ENCODE results near the gene RGS7.
"Not testable (repeated sequence)": the region's sequence is repeated elsewhere in the genome, so short reads cannot be mapped to it uniquely, and the experiment has no call there.

Gene RGS7

DNA sequence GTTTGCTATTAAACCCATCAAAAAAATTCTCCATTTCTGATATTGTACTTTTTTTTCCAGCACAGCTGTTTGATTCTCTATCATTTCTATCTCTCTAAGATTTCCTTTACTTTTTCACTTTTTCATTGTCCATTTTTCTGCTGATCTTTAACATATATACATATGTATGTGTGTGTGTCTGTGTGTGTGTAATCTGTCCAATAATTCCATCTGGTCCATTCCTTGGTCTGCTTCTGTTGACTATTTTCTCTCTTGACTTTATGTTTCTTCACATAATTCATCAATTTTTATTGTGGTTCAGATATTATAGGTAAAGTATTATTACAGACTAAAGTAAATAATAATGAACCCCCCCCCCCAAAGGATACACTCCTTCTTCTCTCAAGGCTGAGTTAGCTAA lies 84.2 kb downstream of the RGS7 start:
- FAIRE-seq (no peak), DNase-seq (ENCODE audit: low spot score) (no peak)

DNA sequence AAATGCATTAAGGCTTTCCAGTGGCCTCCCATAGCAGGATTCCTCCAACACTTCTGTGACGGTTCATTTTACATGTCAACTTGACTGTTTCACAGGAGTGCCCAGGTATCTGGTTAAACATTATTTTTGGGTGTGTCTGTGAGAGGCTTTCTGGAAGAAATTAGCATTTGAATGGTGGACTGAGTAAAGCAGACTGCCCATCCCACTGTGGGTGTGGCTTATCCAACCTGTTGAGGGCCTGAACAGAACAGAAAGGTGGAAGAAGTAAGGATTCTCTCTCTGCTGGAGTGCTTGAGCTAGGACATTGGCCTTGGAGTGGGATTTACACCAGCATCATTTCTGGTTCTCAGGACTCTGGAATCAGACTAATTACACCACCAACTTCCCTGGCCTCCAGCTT lies 85.6 kb downstream of the RGS7 start:
- DNase-seq (ENCODE audit: low spot score) = no peak
- no peak for FAIRE-seq

DNA sequence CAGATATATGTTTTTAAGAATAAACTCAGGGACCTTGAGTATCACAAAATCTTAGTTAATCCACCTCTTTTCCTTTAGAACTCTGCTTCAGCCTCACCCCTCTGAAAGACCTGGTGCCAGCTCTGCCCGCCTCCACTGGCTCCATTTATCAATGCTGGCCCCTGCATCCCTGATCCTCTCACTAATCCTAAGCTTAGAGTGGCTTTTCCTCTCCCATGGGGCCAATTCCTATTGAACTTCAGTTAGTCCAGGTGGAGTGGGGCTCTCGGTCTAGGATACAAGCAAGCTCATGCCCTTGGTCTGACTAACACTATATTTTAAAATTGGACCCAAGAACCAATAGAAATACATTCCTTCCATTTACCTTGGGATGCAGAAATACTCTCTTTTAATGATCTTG lies 87.0 kb downstream of the RGS7 start:
- DNase-seq (ENCODE audit: low spot score) = no peak
- FAIRE-seq = no peak

DNA sequence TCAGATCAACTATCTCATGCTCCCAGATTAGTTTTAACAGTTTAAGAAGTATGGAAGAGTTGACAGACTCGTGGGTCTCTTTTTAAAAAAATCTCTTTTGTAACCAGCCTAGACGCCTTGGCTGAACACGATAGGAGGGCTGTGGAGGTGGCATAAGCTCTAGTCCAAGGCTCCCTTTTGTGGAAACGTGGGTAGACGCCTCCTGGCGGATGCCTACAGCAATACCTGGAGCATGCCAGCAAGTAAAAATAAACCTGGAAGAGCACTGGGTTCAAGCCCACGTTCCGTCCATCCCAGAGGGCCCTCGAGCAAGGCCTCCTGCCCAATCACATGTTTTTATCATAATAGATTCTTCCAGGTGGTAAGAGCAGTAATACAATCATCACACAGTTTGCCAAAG lies 87.9 kb downstream of the RGS7 start:
- FAIRE-seq (no peak), DNase-seq (ENCODE audit: low spot score) (no peak)

DNA sequence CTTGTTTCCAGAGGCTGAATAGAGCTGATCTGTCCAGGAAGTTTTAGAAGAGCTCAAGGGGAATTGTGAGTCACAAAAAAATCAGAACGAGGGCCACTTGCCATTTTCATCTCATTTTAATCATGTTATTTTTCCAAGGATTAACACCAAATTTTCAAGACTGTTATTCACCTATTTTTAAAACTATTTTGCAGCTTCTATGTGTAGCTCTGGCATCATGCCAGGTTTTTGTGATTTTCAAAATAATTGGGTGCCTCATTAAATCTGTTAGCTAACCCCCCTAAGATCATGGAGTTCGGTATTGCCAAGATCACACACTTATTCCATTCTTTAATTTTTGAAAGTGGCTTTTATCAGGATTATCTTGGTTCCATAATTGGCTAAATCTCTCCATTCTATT lies 90.9 kb downstream of the RGS7 start:
- FAIRE-seq = no peak

DNA sequence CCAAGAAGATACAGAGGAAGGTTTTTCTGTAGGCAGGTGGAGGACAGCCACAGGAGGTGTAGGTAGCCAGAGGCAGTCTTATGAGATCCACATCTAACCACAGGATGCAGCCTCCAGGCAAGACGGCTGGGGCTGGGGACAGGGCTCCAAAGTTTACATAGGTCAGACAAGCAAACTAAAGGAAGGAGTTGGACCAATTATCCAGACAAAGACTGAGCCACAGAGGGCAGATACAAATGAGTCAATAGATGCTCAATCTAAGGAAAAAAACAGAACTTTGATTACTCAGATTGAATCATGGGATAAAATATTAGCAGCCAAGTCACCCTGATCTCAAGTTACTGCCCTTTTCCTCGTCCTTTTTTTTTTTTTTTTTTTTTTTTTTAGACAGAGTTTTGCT lies 91.6 kb downstream of the RGS7 start:
- no peak for FAIRE-seq
- DNase-seq (ENCODE audit: low spot score) = no peak

More for the DNA sequence above, 90.9 kb downstream of the RGS7 start:
- no peak for DNase-seq (ENCODE audit: low spot score)

DNA sequence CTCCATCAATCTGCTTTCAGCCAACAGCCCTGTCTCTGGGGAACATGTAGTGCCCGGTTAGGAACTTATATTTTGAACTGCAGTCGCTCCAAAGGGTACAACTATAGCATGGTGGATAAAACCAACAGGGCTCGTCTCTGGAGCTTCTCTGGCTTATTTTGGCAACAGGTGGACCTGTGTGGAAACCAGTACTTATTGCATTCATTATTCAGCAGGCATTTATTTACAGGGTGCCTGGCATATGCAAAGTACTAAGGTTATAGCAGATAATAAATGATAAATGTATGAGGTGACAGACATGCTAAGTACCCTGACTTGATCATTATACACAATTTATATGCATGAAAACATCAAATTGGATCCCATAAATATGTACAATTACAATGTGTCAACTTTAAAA lies 93.7 kb downstream of the RGS7 start:
- no peak for FAIRE-seq
- no peak for DNase-seq (ENCODE audit: low spot score)

DNA sequence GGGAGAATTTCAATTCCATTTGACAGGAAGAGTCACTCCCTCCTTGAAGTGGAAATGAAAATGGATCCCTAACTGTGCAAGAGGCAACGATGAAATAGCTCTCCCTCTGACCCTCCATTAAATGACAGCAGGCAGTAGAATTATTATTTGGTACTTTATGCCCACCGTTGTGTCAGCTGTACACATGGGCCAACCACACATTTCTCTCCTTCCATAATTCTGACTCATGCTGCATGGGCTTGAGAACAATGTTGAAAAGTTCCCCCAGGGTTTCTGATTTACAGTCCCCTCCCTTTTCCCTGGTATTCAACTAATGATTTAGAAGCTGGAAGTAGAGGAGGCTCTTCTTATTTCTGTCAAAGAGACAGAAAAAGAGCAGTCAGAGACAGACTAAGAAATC lies 103.5 kb downstream of the RGS7 start:
- FAIRE-seq (no peak), DNase-seq (ENCODE audit: low spot score) (no peak)

DNA sequence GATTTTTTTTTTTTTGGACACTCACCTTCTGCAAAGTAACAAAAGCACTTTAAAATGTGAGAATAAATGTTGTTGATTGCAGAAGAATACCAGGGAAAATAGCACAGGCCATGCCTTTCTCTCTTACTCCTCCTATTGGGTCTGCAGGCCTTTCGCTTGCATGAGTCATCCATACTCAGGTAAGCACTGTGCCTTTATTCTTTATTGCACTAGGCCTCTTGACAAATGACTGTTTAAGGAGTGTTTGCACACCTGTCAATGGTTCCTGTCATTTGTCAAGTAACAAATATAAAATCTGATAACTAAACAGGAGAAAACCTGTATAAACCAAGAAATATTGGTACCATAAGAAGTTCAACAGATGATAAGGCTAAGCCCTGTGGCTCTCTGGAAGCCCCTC lies 106.5 kb downstream of the RGS7 start:
- FAIRE-seq (no peak), DNase-seq (ENCODE audit: low spot score) (no peak)

DNA sequence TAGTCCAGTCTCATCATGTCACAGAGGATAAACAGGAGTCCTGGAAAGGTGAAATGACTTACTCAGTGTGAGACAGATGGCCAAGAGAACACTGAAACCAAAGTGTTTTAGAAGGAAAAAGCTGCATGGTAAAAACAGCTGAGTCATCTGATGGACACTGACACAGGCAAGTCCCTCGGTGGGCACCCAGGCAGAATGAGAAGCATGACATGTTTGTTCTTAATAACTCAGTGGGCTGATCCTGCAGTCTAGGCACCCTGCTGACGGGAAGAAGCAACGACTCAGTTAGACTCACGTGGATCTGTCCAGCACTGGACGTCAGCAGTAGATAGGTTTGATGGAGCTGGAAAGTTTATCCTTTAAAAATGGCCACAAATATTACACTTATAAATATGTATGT lies 116.9 kb downstream of the RGS7 start:
- no peak for FAIRE-seq

DNA sequence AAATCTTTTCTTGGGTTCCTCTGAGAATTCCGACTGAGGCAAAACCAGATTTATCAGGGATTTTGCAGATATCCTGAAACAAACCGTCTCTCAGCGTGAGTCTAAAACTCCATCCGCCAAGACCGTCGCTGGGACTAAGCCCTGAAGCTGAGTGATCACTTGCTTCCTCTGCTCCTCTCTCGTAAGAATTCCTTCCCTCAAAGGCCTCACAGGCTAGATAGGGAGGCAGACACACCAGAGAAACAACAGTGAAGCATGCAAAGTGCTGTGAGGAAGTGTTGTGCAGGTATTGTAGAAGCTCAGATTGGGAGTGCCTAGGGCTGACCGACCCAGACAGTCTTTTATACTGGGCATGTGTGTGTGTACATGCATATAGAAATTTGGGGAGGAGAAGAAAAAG lies 119.1 kb downstream of the RGS7 start:
- no peak for FAIRE-seq
- no peak for DNase-seq (ENCODE audit: low spot score)

More for the DNA sequence above, 116.9 kb downstream of the RGS7 start:
- DNase-seq (ENCODE audit: low spot score) = no peak

DNA sequence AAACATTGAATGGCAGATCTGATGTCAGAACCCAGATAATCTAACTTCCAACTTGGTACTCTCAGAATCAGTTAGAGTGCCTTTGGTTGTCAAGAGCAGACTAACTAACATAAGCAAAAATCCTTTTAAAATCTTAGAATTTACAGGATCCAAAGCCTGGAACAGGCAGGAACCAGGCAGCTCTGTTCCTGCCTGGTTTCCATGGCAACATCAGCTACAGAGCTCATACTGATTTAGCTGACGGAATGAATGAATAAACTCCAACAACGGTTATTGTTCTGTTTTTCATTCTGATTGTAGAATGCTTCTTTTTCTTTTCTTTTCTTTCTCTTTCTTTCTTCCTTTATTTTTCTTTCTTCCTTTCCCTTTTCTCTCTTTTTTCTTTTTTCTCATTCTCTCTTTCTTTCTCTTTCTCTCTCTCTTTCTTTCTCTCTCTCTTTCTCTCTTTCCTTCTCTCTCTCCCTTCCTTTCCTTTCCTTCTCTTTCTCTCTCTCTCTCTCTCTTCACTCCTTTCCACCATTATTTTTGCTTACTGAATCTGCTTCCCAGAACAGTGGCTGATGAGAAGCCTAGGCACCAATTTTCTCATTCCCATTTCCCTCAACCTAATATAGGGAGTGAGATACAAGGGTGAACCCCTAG lies 121.6 kb downstream of the RGS7 start:
- DNase-seq (ENCODE audit: low spot score) (no peak), FAIRE-seq (no peak)

DNA sequence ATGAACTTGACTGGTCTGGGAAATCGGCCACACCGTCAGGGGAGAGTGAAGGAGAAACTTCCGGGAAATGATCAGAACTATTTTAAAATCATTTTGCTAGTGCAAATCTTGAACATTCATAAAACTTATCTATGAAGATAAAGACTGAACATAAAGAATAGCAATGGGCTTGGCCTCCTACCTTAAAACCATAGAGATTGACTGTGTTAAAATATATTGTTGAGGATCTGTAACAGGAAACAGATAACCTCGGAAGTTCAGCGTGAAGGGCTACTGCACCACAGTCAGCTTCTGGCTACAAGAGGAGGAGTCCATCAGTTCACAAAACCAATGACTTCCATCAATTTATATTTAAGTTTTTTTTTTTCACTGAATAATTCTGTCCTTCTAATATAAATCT lies 127.3 kb downstream of the RGS7 start:
- FAIRE-seq = no peak
- no peak for DNase-seq (ENCODE audit: low spot score)

DNA sequence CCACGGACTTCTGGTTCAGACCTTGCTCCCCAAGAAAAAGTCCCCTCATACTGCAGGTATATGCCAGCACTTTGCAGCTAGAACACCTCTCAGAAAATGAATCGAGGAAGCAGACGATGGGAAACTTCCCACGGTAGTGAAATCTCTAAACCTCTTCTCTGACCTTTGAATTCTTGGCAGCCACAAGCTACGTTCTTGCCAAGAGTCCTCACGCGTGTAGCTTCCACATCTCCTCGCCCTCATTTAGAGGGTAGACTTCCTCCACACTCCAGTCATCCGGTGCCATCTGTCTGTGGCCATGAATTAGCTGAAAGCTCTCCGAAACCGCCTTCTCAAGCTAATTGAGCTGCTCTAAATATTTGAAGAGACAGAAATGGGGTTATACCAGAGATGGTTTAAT lies 127.8 kb downstream of the RGS7 start:
- FAIRE-seq (no peak), DNase-seq (ENCODE audit: low spot score) (no peak)

DNA sequence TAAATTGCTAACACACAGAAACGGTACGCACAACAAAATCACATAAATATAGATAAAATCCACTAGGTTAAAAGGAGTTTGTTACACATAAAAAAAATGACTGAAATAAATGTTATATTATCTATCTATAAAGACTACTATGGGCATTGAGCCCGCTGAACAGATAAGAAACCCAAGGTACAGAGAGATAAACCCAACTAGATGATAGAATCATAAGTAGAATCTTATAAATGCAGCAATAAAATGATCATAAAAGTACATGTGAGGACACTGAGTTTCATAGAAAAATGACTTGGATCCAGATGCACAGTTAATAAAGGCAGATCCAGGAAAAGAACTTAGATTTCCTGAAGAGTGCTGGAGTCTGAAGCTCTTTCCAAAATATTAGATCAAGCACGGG lies 128.7 kb downstream of the RGS7 start:
- no peak for DNase-seq (ENCODE audit: low spot score)
- no peak for FAIRE-seq

DNA sequence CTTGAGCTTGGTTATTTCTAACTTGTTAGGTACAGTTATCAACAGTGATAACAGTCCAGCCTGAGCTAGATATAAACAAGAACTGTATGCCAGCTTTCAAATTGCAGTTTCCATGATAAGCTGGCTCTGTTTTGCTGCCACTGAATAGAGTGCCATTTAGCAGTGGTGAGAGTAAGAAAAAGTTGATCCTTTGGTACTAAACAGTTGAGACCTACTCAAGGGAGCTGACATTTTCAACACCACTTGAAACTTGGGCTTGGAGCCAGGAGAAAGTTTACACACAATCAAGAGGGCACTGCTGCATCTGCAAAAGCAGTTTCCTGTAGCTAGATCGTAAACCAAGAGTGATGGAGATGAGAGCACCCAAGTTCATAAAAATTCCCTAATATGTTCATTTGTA lies 131.3 kb downstream of the RGS7 start:
- FAIRE-seq = no peak
- DNase-seq (ENCODE audit: low spot score) = no peak

DNA sequence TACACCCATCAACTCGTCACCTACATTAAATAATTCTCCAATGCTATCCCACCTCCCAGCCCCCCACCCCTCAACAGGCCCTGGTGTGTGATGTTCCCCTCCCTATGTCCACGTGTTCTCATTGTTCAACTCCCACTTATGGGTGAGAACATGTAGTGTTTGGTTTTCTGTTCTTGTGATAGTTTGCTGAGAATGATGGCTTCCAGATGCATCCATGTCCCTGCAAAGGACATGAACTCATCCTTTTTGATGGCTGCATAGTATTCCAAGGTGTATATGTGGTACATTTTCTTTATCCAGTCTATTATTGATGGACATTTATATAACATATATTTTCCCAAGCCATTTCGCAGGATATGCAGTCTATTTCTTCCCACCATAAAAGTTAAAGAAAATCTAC lies 132.8 kb downstream of the RGS7 start:
- FAIRE-seq; DNase-seq (ENCODE audit: low spot score): not testable (repeated sequence)

DNA sequence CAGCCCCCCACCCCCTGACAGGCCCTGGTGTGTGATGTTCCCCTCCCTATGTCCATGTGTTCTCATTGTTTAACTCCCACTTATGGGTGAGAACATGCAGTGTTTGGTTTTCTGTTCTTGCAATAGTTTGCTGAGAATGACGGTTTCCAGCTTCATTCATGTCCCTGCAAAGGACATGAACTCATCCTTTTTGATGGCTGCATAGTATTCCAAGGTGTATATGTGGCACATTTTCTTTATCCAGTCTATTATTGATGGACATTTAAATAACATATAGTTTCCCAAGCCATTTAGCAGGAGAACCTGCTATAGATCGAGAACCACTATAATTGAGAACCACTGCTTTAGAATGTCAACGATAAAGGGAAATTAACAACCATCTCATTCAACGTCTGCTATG lies 134.2 kb downstream of the RGS7 start:
- FAIRE-seq; DNase-seq (ENCODE audit: low spot score): not testable (repeated sequence)

DNA sequence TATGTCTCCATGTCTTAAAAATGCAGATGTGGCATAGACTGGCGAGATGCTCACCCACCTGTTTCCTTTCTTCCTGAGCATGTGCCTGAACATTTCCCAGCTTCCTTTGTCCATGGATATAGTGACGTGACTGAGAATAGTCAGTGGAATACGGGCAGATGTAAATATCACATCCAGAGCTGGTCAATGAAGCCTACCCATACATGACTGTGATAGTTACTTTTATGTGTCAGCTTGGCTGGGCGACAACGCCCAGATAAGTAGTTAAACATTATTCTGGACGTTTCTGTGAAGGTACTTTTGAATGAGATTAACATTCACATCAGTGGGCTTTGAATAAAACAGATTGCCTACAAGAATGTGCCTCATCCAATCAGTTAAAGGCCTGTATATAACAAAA lies 135.7 kb downstream of the RGS7 start:
- FAIRE-seq (no peak), DNase-seq (ENCODE audit: low spot score) (no peak)

DNA sequence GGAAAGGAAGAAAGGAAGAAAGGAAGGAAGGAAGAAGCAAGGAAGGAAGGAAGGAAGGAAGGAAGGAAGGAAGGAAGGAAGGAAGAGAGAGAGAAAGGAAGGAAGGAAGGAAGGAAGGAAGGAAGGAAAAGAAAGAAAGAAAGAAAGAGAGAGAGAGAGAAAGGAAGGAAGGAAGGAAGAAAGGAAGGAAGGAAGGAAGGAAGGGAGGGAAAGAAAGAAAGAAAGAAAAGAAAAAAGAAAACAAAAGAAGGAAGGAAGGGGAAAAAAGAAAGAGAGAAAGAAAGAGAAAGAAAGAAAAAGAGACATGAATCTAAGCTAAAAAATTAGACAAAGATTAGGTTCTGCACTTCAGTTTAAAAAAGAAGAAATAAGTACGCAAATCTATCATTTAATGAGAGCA lies 136.1 kb downstream of the RGS7 start:
- not testable (repeated sequence) for FAIRE-seq; DNase-seq (ENCODE audit: low spot score)

DNA sequence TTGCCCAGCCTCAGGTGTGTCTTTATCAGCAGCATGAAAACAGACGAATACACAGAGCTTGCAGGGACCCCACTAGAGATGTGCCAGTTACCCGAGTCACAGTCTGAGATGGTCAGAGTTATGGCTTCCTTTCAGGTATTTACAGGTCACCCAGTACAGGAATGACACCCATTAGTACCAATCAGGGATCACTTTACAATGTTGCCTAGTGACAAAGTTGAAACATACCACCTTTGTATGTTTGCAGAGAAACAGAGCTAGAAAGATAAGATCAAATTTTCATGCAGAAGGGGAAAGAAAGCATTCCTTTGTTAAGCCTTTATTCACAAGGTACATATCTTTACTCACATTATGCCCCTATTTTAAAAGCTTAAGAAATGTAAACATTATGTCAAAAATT lies 137.6 kb downstream of the RGS7 start:
- DNase-seq (ENCODE audit: low spot score) = no peak
- no peak for FAIRE-seq

DNA sequence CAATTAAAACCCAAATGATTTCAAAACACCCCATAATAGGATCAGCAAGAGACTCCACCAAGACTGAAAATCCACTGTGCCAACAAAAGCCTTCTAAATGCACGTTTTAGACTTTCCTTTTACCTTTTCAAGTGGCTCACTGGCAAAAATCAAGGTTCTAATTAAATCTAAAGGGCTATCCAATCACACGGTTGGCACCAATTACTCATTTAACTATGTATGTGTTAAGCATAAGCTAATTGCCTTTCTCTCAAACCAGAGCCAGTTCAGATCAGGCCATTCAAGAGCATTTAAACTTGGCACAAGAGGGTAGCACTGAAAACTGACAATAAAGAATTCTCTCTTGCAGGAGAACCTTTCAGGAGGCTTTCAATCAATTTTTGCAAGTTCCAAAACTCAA lies 139.5 kb downstream of the RGS7 start:
- DNase-seq (ENCODE audit: low spot score) (no peak), FAIRE-seq (no peak)

DNA sequence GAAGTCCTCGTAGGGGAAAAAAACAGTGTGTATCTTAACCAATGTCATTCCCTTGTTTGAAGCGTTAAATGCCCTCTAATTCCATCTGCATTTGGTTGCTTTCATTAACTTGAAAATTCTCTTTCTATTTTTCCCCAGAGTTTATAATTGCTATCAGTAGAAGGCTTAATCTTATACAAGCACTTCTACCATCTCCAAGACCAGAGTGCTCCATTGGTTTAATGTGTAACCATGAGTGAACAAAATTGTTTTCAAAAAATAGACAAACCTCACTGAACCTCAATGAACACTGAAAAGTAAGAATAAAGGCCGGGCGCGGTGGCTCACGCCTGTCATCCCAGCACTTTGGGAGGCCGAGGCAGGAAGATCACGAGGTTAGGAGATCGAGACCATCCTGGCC lies 141.3 kb downstream of the RGS7 start:
- FAIRE-seq = no peak

DNA sequence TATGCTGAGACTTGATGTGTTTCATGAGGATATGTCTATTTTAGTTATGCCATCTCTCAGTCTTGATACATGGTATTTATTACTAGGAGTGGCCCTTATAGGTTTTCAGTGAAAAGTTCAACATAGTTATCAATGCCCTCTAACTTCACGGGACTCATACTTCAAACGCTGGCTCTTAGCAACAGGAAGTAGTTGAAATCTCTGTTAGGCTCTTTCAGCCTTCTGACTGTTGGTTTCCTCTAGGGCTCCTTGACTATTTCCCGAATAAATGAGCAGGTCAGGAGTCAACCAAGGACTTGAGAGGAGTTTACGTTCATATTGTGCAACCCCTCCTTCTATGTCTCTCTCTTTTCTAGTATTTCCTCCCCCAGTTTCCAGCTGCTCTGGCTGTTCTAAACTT lies 141.8 kb downstream of the RGS7 start:
- no peak for FAIRE-seq
- DNase-seq (ENCODE audit: low spot score) = no peak

More for the DNA sequence above, 141.3 kb downstream of the RGS7 start:
- DNase-seq (ENCODE audit: low spot score) = no peak
